SU-DHL-6 (cell line): Measurements from ENCODE around the gene DCDC1.

Experiments
- EZH2phosphoT487 ChIP-seq: fragments of 200-600 bp; sonication (generic), shearing (Covaris generic); conservative IDR thresholded peaks from 2 replicates; pipeline ENCODE4 v1.6.1; 2018; ENCODE audit warnings: mild to moderate bottlenecking, antibody characterized with exemption, low read length, moderate library complexity, mixed read lengths
- TF ChIP-seq, protein P1 (sequence below): fragments of 200-600 bp; sonication (generic); IDR thresholded peaks from one replicate; pipeline ENCODE4 v1.5.1; 2017; ENCODE audit warnings: antibody characterized with exemption, mild to moderate bottlenecking, low read length, moderate library complexity; ENCODE audit not compliant: insufficient read depth, poor library complexity, severe bottlenecking

DNA sequence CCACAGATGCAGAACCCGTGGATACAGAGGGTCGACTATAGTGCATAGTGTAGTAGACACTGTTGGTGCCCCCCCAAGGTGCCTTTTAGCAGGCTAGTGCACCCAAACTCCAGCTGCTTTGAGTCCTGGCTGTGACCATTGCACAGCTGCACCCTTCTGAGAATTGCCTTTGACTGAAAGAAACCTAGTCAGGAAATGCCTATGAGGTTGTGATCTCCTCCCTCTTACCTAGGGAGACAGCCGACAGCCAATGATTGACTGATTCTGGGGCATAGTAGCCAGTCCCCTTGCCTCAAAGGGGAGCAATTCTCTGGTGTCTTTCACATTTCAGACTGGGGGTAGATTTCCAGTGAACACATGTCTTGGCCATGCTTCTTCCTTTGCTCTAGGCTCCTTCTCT, 74.2 kb downstream of the DCDC1 start:
- TF ChIP-seq, protein P1, sequence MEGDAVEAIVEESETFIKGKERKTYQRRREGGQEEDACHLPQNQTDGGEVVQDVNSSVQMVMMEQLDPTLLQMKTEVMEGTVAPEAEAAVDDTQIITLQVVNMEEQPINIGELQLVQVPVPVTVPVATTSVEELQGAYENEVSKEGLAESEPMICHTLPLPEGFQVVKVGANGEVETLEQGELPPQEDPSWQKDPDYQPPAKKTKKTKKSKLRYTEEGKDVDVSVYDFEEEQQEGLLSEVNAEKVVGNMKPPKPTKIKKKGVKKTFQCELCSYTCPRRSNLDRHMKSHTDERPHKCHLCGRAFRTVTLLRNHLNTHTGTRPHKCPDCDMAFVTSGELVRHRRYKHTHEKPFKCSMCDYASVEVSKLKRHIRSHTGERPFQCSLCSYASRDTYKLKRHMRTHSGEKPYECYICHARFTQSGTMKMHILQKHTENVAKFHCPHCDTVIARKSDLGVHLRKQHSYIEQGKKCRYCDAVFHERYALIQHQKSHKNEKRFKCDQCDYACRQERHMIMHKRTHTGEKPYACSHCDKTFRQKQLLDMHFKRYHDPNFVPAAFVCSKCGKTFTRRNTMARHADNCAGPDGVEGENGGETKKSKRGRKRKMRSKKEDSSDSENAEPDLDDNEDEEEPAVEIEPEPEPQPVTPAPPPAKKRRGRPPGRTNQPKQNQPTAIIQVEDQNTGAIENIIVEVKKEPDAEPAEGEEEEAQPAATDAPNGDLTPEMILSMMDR: no peak
- no peak for TF ChIP-seq EZH2phosphoT487
